Sigmoid colon (tissue), 4 donors: Measurements from ENCODE around the gene BIRC6.
"Not testable (repeated sequence)": the region's sequence is repeated elsewhere in the genome, so short reads cannot be mapped to it uniquely, and the experiment has no call there.

ENCODE experiments used
- POLR2A ChIP-seq, 2 donors: fragments of 450-650 bp; IDR thresholded peaks; one replicate each; pipeline ENCODE4 v1.6.1; 2016; ENCODE audit warnings: antibody characterized with exemption in 2 of 2, mild to moderate bottlenecking in 2 of 2, moderate library complexity in 2 of 2
- POLR2AphosphoS5 ChIP-seq, 4 donors: sonication (generic); formaldehyde crosslinking; IDR thresholded peaks; one replicate each; pipeline ENCODE4 v1.6.1; 2017; ENCODE audit warnings: antibody characterized with exemption in 4 of 4
- TF ChIP-seq, protein P1 (sequence below), 4 experiments: fragments of 450-650 bp in 3 of 4; fragments of 200-600 bp in 1 of 4; IDR thresholded peaks; one replicate each; pipeline ENCODE4 v1.5.1; 2016 to 2019; ENCODE audit warnings: antibody characterized with exemption in 4 of 4, mild to moderate bottlenecking in 3 of 4, moderate library complexity in 2 of 4

DNA sequence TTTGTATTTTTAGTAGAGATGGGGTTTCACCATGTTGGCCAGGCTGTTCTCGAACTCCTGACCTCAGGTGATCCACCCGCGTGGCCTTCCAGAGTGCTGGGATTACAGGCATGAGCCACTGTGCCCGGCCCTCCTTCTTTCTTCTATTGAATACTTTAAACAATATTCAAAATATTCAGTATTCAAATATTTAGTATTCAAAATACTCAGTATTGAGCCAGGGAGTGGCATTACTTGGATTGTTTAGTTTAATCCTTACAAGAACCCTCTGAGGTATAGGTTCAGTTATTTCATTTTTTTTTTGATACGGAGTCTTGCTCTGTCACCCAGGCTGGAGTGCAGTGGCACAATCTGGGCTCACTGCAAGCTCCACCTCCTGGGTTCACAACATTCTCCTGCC lies 281.7 kb downstream of the BIRC6 start:
- TF ChIP-seq, protein P1, sequence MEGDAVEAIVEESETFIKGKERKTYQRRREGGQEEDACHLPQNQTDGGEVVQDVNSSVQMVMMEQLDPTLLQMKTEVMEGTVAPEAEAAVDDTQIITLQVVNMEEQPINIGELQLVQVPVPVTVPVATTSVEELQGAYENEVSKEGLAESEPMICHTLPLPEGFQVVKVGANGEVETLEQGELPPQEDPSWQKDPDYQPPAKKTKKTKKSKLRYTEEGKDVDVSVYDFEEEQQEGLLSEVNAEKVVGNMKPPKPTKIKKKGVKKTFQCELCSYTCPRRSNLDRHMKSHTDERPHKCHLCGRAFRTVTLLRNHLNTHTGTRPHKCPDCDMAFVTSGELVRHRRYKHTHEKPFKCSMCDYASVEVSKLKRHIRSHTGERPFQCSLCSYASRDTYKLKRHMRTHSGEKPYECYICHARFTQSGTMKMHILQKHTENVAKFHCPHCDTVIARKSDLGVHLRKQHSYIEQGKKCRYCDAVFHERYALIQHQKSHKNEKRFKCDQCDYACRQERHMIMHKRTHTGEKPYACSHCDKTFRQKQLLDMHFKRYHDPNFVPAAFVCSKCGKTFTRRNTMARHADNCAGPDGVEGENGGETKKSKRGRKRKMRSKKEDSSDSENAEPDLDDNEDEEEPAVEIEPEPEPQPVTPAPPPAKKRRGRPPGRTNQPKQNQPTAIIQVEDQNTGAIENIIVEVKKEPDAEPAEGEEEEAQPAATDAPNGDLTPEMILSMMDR (IDR thresholded peaks at IDR 0.05): not testable (repeated sequence)
- not testable (repeated sequence) for TF ChIP-seq POLR2A, POLR2AphosphoS5 (IDR thresholded peaks at IDR 0.05)
